Thoracic aorta (tissue), 2 donors: ENCODE measurements around the gene OSM. TPM values are rescaled to one million over a fixed set of nuclear protein-coding genes. Genes with fewer than 3 reads are reported as not detected.

ENCODE experiments used
- ATAC-seq: fragments of 150-250 bp; one replicate; pipeline ENCODE4 v1.8.0; 2017; ENCODE audit warnings: low read depth; ENCODE audit not compliant: insufficient number of reproducible peaks, low FRiP score
- DNase-seq: peaks from one replicate; pipeline ENCODE4 v3.0.0-alpha.2; 2020; ENCODE audit warnings: low spot score
- H3K27ac ChIP-seq, 2 donors: fragments of 200-600 bp; sonication (generic); 1 replicate in 1 of 2; 2 replicates in 1 of 2; pipeline ENCODE4 v1.5.1; 2016; ENCODE audit warnings: mild to moderate bottlenecking in 2 of 2, moderate library complexity in 2 of 2
- H3K27me3 ChIP-seq: fragments of 200-600 bp; sonication (generic); replicated peaks from 2 replicates; pipeline ENCODE4 v1.6.0; 2016; ENCODE audit warnings: mild to moderate bottlenecking; ENCODE audit not compliant: insufficient read depth
- H3K36me3 ChIP-seq: fragments of 200-600 bp; sonication (generic); one replicate; pipeline ENCODE4 v1.5.1; 2016
- H3K4me1 ChIP-seq, 2 donors: fragments of 200-600 bp; sonication (generic); 1 replicate in 1 of 2; 2 replicates in 1 of 2; pipeline versions ENCODE4 v1.5.1 to v1.6.0; 2016; ENCODE audit warnings: low read depth in 2 of 2, mild to moderate bottlenecking in 1 of 2; ENCODE audit not compliant: control insufficient read depth in 1 of 2
- H3K4me3 ChIP-seq: fragments of 200-600 bp; sonication (generic); 2 replicates; pipeline ENCODE4 v1.5.1; 2016; ENCODE audit warnings: mild to moderate bottlenecking
- H3K9me3 ChIP-seq: fragments of 200-600 bp; sonication (generic); 2 replicates; pipeline ENCODE4 v1.5.1; 2016
- CTCF ChIP-seq: fragments of 200-600 bp; sonication (generic); IDR thresholded peaks from one replicate; pipeline ENCODE4 v1.5.1; 2019; ENCODE audit warnings: antibody characterized with exemption
- total RNA-seq, 2 donors: library from RNA; depleted of rRNA; stranded (reverse); fragments of >200 nt; gene quantifications; one replicate each; pipeline versions ENCODE4 v1.1.0 to v1.2.3, GENCODE V29; 2016

Gene OSM
- total RNA-seq, 2 donors from 2014 or later, result 3.5 to 27.1 TPM

GRCh38 chr22:30284666-30285065 is 18.0 kb upstream of the OSM start:
- no peak for ATAC-seq
- Histone ChIP-seq H3K4me3 (no peak overlapping the region), H3K36me3 (peaks cover 20% of the 10 kb centered on the region), H3K27me3 (no peaks in the 10 kb centered on the region), H3K4me1 (peaks cover 3 to 16% of the 10 kb centered on the region in 2 donors), H3K9me3 (no peaks in the 10 kb centered on the region), H3K27ac (no peak overlapping the region)
- TF ChIP-seq CTCF, result no peak
- DNase-seq, result no peak

- H3K27ac ChIP-seq, result no peak overlapping the region
- ATAC-seq, result no peak
- H3K36me3 ChIP-seq, result peaks cover 20% of the 10 kb centered on the region
- H3K27me3 ChIP-seq, result no peaks in the 10 kb centered on the region
- no peaks in the 10 kb centered on the region for H3K9me3 ChIP-seq
- TF ChIP-seq CTCF, result no peak
- H3K4me3 ChIP-seq, result no peak overlapping the region
- no peak for DNase-seq
- peaks cover 6 to 16% of the 10 kb centered on the region in 2 donors for H3K4me1 ChIP-seq
These were observed 17.5 kb upstream of the OSM start for GRCh38 chr22:30284172-30284571.

GRCh38 chr22:30283342-30283741 is 16.7 kb upstream of the OSM start:
- Histone ChIP-seq H3K27ac (no peak overlapping the region), H3K4me3 (no peak overlapping the region), H3K27me3 (no peaks in the 10 kb centered on the region), H3K36me3 (peaks cover 20% of the 10 kb centered on the region), H3K9me3 (no peaks in the 10 kb centered on the region), H3K4me1 (peaks cover 6 to 16% of the 10 kb centered on the region in 2 donors)
- ATAC-seq (no peak), DNase-seq (no peak)
- no peak for TF ChIP-seq CTCF

GRCh38 chr22:30282616-30283046 is 16.0 kb upstream of the OSM start:
- H3K9me3 ChIP-seq, result no peaks in the 10 kb centered on the region
- H3K27ac ChIP-seq, result no peak overlapping the region
- ATAC-seq (no peak), DNase-seq (no peak)
- H3K27me3 ChIP-seq, result no peaks in the 10 kb centered on the region
- no peak overlapping the region for H3K4me3 ChIP-seq
- peaks cover 13 to 16% of the 10 kb centered on the region in 2 donors for H3K4me1 ChIP-seq
- no peak for TF ChIP-seq CTCF
- peaks cover 20% of the 10 kb centered on the region for H3K36me3 ChIP-seq

- no peak for TF ChIP-seq CTCF
- Histone ChIP-seq H3K9me3 (no peaks in the 10 kb centered on the region), H3K4me1 (peaks cover 20 to 21% of the 10 kb centered on the region in 2 donors), H3K27ac (no peak overlapping the region), H3K36me3 (peaks cover 10% of the 10 kb centered on the region), H3K4me3 (no peak overlapping the region), H3K27me3 (no peaks in the 10 kb centered on the region)
- ATAC-seq (no peak), DNase-seq (no peak)
These were observed 13.9 kb upstream of the OSM start for GRCh38 chr22:30280505-30280904.
